CD4-positive, alpha-beta T cell treated with Interleukin-21 for 1 hour (primary cell): ENCODE measurements around the gene GRM4.
"Not testable (repeated sequence)": the region's sequence is repeated elsewhere in the genome, so short reads cannot be mapped to it uniquely, and the experiment has no call there.

ENCODE experiments used
- DNase-seq: peaks from one replicate; pipeline ENCODE4 v3.0.0-alpha.2; 2020

Gene GRM4

GRCh38 chr6:34059914-34060313 is 86.0 kb downstream of the GRM4 start:
- DNase-seq: no peak

DNA sequence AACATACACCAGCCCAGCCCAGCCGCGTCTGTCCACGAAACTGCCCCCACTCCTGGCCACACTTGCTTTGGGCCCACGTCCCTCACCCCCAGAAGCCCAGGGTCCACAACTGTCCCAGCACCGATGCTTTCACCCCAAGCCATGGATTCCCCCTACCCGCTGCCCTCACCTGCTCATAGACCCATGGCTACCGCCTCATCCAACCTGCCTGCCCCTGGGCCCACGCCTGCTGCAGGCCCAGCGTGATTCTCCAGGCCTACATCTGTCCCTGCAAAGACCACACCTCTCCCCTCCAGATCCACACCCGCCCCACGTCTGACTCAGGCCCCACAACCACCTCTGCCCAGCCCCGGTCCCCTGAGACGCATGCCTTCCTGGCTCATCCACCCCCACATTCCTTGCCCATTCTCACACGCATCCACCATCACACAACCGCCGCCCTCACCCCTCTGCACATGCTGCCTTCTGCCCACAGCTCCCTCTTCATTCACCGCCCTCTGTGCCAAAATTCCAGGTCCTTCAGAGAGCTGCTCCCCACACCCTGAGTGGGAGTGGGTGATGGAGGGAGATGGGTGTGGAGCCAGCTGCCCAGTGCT is 86.7 kb downstream of the GRM4 start:
- DNase-seq: no peak

DNA sequence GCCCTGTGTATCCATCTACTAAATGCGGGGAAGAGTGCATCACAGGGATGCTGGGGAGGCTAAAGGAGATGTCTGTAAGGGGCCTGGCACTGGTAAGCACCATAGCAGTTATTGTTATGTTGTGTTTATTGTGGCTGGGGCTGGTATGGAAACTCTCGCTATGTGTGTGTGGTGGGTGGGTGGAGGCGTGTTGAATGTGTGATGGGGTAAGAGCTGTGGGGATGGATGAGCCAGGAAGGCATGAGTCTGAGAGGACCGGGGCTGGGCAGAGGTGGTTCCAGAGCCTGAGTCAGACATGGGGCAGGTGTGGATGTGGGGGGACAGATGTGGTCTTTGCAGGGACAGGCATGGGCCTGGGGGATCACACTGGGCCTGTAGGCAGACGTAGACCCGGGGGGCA is 88.1 kb downstream of the GRM4 start:
- DNase-seq: no peak

DNA sequence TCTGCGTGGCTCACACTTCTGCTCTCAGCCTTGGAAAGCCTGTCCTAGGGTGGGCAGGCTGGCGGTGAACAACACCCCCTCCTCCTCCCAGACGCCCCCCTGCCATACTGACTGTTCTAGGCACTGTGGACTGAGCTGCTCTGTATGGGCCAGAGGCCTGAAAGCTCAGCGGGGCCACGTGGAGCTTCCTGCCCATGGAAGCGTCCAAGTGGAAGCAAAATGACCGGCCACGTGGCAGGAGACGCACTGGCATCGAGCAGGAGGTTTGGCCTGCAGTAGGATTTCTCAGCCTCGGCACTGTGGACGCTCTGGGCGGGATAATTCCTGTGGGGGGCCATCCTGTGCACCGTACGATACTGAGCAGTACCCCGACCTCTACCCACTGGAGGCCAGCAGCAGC is 88.7 kb downstream of the GRM4 start:
- no peak for DNase-seq

DNA sequence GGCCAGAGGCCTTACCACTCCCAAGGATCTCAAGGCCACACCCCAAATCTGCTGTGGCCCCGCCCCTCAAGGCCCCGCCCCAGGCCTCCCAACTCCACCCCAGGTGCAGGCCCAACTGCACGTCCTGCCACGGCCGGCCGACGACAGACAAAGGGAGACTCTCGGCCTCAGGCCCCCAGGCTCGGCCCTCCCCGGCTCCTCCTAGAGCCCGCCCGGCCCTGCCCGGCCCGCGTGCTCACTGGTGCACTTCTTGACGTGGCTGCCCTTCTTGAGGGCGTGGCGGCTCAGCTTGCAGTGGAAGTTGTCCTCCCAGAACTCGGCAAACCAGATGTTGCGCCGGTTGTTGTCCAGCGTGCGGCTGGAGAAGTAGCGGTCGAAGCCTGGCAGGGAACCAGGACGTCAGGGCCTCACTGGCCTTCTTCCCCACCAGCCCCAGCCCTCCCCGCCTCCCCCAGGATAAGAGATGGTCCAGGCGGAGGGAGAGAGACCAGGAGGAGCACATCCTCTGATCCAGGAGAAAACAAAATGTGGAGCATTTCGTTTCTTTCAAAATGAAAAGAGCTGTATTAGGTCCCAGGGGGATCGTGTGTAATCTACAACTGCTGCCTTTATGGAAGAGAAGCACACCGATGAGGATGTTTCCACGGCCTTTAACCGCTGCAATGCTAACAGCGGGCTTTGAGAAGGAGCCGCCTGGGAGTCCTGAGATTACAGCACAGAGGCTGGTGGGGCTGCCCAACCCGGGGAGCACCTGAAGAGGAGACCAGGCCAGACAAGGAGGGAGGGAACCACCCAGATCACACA is 89.4 kb downstream of the GRM4 start:
- no peak for DNase-seq

DNA sequence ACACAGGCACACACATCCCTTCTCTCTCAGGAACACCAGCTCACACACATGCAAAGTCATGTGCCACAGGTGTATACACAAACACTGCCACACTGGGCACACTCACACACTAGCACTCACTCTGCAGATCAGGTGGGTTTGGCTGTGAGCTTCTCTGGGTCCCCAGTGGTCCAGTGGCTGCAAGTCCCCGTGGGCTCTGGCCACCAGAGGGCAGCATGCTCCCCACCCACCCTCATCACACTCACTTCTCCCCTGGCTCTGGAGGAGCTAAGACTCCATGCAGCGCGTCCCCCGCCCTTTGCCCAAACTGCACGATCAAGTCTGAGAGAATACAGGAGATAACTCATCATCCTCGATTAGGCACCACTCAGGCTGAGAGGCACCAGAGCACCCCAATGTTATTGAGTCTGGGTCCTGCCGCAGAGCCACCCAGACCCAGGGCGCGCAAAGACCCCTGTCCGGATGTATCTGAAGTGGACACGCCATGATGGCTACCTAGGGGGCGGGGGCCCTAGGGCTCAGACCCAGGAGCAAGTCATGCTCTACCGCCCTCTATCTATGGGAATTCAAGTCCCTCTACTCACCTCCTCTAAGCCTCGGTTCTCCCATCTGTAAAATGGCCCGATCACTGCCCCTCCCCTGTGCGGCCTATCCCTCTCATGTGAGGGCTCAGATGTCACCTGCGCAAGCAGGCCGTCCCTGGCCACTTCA is 90.5 kb downstream of the GRM4 start:
- peak; percentile 51 for DNase-seq

- DNase-seq: no peak
Measured at GRCh38 chr6:34053721-34054120, 92.2 kb downstream of the GRM4 start.

DNA sequence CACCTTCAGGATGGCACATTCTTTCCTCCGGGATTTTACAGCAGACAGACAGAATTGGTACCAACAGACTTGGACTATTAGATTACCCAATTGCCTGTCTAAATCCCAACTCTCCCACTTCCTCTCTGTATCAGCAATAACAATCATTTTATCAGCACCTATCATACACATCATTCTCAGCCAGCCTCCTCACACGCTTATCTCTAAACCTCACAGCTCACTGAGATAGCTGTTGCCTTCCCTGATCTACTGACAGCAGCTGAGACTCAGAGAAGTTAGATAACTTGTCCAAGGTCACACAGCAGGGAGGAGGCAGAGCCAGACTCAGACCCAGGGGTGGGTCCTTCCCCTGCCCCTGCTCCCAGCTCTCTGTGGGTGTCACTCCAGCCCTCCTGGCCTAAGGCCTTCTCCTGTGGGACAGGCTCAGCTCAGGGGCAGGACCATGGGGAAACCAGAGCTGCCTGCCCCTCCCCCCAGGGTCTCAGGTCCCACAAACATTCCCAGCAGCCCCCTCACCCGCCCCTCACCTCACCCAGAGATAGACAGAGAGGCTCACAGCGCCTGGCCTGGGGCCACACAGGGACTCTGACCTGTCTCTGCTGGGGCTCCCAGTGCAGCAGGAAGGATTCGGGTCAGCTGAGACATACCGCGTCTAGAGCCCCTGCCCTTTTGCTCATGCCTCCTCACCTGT is 92.8 kb downstream of the GRM4 start:
- no peak for DNase-seq

DNA sequence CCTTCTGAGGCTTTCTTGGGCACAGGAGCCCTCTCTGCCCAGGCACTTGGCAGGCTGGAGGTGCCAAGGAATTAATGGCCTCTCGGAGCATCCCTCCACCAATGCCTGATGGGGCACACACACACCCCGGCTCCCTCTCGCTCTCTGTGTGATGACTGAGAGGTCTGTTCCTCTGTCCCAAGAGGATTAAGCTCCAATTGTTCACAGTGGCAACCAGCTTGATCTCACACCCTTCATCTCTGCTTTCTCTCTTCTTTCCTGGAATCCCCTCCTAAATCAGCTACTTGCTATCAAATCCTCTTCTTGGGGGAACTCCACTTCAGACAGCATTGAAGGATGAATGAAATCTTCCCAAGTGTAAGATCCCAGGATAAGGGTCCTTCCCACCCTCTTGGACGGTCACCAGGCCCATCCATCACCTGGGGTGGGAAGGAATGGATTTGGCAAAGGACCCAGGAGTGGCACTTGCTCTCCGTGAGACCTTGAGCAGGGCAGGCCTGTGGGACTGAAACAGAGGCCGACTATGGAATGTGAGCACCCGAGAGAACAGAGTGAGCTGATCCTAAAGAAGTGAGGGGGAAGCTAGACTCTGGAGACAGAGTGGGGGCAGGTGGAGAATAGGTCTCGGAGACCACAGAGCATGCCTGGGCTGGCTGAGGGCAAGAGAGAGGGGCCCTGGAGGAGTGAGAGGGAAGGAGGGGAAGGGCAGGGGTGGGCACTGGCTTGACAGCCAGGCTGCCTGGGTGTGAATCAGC is 93.6 kb downstream of the GRM4 start:
- DNase-seq: no peak

DNA sequence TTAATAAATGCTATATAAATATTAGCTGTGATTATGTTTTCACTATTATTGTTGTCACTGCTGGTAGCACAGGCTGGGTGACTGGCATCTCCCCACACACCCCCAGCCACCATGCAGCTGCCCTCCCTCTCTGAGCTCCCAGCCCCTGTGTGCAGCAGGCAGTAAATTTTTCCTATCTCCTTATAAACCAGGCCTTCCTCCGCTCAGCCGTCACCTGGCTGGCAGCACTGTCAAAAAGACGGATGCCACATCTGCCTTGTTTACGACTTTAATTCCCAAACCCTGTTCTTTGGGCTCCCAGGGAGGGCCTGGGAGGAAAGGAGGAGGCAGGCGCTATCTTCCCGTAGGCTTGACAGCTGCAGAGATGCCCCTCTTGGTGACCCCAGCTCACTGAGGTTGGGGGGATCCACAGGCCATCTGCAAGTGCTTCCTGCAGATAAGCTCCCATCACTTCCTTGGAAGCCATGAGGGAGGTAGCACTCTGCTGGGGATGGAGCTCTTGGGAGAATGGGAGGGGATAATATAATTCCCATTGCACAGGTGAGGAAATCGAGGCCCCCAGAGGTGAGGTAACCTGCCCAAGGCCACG is 94.5 kb downstream of the GRM4 start:
- no peak for DNase-seq

- DNase-seq: no peak
Measured at GRCh38 chr6:34050691-34051090, 95.2 kb downstream of the GRM4 start.

DNA sequence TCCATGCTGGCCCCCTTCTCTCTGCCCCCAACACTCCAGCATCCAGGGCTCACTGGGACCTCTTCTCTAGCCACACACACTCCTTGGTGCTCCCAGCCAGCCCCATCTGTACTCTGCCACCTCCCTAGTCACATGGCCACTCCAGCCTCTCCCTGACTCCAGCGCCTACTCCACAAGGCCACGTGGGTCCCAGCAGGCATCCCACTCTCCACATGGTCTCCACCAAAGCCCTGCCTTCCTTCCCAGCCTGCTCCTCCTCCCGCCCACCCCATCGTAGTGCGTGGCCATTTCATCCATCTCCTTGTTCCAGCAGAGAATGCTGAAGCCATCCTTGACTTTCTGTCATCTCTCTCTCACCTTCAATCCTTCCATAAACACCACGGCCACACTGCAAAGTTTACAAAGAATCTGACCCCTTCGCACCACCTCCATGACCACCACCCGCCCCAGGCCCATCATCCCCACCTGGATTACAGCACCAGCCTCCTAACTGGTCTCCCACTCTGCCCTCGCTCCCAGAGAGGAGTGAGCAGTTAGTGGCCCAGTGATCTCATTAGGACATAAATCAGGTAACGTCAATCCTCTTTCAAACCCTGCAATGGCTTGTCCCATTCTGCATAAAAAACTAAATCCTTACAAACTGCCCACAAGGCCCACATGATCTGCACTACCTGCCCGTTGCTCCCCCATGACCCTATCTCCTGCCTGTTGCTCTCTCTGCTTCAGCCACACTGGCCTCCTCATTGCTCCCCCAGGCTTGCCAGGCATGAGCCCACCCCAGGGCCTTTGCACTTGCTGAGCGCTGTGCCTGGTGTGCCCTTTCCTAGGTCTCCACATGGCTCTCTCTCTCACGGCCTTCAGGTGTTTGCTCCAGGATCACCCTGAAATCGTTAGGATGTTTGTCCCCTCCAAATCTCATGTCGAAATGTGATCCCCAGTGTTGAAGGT is 96.2 kb downstream of the GRM4 start:
- no peak for DNase-seq

- no peak for DNase-seq
Measured at GRCh38 chr6:34047913-34048867, 97.7 kb downstream of the GRM4 start.

- DNase-seq: no peak
Measured at GRCh38 chr6:34046617-34047016, 99.3 kb downstream of the GRM4 start.

DNA sequence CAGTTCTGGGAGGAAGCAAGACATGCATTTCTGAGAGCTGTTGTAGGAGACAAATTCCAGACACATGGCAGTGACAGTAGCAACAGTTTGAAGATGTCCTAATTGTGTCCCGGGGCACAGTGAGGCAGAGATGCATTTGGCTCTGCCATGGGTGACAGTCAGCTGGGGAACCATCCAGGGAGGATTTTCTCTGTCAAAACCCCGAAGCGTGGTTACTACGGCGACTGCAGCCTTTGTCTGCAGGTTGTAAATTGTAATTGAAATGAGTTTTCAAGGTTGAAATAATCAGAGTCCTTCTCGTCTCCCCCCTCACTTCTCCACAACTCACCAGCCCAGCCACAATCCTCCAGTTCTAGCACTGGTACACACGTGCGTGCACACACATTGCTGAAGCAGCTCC is 100.1 kb downstream of the GRM4 start:
- no peak for DNase-seq

DNA sequence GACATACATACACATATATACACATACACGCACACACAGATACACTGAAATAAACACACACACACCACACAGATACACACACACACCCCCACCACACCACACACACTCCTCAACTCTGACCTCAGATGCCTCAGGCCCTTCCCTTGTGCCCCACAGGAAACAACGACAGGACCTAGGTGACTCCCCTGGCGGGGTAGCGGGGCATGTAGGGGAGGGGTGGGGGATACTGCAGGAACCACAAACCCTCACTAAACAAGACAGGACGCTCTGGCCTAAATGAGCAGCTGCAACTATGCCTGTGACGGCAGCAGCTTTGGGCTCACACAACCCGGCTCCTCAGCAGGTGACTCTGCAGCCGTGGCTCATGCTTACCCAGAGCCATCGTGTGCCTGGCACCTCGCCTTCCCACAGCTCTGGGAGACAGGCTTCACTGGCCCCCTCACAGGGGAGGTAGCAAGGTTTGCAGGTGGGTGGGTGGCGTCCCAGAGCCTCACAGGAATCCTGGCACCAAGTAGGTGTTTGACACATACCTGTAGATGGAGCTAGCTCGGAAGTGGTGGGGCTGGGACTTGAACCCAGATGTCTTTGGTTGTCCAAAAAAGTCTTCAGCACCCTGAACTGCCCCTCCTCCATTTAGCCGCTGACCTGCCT is 100.8 kb downstream of the GRM4 start:
- peak; percentile 8 for DNase-seq

DNA sequence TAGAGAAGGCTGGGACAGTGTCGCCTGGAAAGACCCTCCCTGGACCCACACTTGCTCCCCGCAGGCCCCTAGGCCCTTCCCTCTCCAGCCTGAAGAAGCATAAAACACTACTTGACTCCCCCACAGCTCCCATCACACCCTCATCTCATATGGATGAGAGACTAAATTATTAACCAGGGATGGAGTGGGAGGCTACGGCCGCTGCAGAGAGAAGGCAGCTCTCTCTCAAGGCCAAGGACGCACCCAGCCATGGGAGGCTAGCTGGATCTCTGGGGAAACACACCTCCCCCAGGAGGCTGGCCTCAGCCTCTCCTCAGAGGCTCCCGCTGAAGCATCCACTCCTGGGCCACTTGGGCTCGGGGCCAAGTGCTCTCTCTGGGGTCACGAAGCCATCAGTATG is 102.5 kb downstream of the GRM4 start:
- no peak for DNase-seq

DNA sequence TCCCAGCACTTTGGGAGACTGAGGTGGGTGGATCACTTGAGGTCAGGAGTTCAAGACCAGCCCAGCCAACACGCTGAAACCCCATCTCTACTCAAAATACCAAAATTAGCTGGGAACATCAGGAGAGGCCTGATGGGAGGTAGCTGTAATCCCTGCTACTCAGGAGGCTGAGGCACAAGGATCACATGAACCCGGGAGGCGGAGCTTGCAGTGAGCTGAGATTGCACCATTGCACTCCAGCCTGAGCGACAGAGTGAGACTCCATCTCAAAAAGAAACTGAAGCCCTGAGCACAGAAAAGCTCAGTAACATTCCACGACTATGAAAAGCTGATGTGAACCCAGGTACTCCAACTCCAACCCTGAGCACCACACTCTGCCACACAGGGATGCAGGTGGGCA is 103.9 kb downstream of the GRM4 start:
- not testable (repeated sequence) for DNase-seq

GRCh38 chr6:34041385-34041784 is 104.5 kb downstream of the GRM4 start:
- DNase-seq: no peak
